Mesothelial cell of epicardium (in vitro differentiated cells): ENCODE measurements around the gene EVC. TPM values are rescaled to one million over a fixed set of nuclear protein-coding genes. Genes with fewer than 3 reads are reported as not detected.
A peak's percentile ranks its signal among the peaks of the same experiment; 100 is the strongest.

Experiments used
- DNase-seq, 2 experiments: peaks; one replicate each; pipeline ENCODE4 v3.0.0; 2021; ENCODE audit warnings: low spot score in 2 of 2; ENCODE audit not compliant: unreplicated experiment in 2 of 2
- H3K27ac Mint-ChIP-seq: 2 replicates; pipeline ENCODE4 v1.8.0; 2021; ENCODE audit warnings: mixed read lengths
- H3K27me3 Mint-ChIP-seq: 2 replicates; pipeline ENCODE4 v1.8.0; 2021; ENCODE audit warnings: low read depth, mixed read lengths
- H3K36me3 Mint-ChIP-seq: 2 replicates; pipeline ENCODE4 v1.8.0; 2021; ENCODE audit warnings: mixed read lengths
- H3K4me1 Mint-ChIP-seq: 2 replicates; pipeline ENCODE4 v1.8.0; 2021; ENCODE audit warnings: mixed read lengths
- H3K4me3 Mint-ChIP-seq: 2 replicates; pipeline ENCODE4 v1.8.0; 2021; ENCODE audit warnings: mild to moderate bottlenecking, moderate library complexity, mixed read lengths
- H3K9me3 Mint-ChIP-seq: 2 replicates; pipeline ENCODE4 v1.8.0; 2021; ENCODE audit warnings: mixed read lengths
- CTCF ChIP-seq: fragments of 200-600 bp; sonication (generic); IDR thresholded peaks from one replicate; pipeline ENCODE4 v1.5.0; 2021; ENCODE audit warnings: antibody characterized with exemption; ENCODE audit not compliant: unreplicated experiment
- total RNA-seq: library from RNA; stranded (reverse); gene quantifications from 3 replicates; pipeline ENCODE4 v1.2.1, GENCODE V29; 2021

Gene EVC
- total RNA-seq, 1 donor from 2014 or later, result 51.4 TPM

DNA sequence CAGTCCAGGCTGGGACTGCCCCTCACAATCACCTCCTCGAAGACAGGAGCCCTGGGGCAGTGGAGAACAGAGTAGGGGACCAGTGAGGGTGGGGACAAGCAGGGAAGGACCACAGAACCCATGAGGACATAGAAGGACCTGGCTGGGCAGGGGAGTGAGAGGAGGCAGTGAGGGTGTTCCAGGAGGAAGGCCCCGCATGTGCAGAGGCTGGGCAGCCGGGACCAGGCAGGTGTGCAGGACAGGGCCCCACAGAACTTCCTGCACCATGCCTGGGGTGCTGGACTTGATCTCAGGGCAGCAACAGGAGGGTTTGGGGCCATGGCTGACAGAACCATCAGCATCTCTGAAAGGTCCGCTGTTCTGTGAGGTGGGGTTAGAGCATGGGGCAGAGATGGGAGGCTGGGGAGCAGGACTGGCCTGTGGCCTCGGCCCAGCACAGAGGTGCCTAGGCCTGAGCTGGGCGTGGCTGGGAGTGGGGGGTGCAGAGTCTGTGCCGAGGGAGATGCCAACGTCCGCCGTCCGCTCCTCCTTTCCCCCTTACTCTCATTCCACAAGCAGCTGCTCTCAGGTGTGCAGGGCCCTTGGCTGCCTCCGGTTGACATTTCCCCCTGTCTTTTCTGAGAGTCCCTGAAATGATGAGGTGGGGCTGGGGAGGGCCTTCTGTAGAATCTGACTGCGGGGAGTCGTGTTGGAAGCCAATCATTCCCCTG, 40.8 kb downstream of the EVC start:
- H3K36me3 Mint-ChIP-seq, result peaks cover 34% of the 10 kb centered on the region
- H3K4me3 Mint-ChIP-seq, result no peak overlapping the region
- TF ChIP-seq CTCF, result no peak
- H3K27ac Mint-ChIP-seq, result no peak overlapping the region
- no peaks in the 10 kb centered on the region for H3K27me3 Mint-ChIP-seq
- no peaks in the 10 kb centered on the region for H3K9me3 Mint-ChIP-seq
- peak in 1 of 2 experiments; percentile 28 for DNase-seq
- H3K4me1 Mint-ChIP-seq, result no peaks in the 10 kb centered on the region

DNA sequence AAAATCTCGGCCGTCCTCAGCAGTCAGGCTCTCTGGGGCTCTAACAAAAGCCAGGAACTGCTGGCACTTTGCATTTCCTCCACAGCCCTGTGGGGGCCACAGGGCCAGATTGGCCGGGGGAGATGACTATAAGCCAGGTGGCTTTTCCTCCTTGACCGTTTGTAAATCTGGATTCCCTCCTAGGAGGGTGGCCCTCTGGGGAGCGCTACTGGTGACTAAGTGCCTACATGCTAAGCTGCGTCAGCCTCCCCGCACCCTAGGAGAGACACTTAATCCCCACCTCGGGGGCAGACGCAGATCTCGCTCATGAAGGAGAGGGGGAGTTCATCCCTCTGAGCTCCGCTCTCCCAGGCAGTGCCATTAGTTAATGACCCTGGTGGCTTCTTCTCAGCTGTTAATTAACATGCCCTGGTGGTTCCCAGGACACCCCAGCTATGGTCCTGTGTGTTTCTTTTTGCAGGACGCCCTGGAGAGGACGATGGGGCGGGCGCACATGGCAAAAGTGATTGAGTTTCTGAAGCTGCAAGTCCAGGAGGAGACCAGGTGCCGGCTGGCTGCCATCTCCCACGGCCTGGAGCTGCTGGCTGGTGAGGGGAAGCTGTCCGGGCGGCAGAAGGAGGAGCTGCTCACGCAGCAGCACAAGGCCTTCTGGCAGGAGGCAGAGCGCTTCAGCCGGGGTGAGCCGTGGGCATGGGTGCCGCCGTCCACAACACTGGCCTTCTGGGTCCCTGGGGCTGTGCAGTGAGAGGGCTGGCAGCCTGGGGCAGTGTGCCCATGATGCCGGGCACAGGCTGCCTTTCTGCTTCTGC, 41.6 kb downstream of the EVC start:
- DNase-seq, result peak in 1 of 2 experiments; percentile 28

DNA sequence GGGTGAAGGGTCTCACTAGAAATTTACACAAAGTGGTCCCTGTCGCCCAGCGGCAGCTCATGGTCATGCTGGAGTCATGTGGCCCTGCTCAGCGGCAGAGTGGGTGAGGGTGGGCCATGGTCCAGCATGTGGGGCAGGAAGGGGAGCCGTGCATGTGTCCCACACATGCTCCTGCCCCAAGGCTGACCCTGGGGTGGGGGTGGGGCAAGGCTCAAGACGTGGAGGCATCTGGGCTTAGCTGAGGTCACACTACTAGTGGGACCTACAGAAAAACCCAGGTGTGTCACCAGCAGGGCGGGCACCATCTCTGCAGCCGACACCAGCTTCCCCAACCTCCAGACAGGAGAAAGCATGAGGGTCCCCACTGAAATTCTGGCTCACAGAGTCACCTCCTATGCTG, 42.4 kb downstream of the EVC start:
- H3K27ac Mint-ChIP-seq, result no peak overlapping the region
- DNase-seq, result peak in 1 of 2 experiments; percentile 29
- no peak overlapping the region for H3K4me3 Mint-ChIP-seq
- no peak for TF ChIP-seq CTCF
- H3K4me1 Mint-ChIP-seq, result no peaks in the 10 kb centered on the region
- no peaks in the 10 kb centered on the region for H3K9me3 Mint-ChIP-seq
- no peaks in the 10 kb centered on the region for H3K27me3 Mint-ChIP-seq
- peaks cover 45% of the 10 kb centered on the region for H3K36me3 Mint-ChIP-seq

More for the DNA sequence above, 41.6 kb downstream of the EVC start:
- H3K36me3 Mint-ChIP-seq, result peaks cover 39% of the 10 kb centered on the region
- TF ChIP-seq CTCF, result no peak
- H3K9me3 Mint-ChIP-seq, result no peaks in the 10 kb centered on the region
- H3K4me1 Mint-ChIP-seq, result no peaks in the 10 kb centered on the region
- no peak overlapping the region for H3K27ac Mint-ChIP-seq
- H3K4me3 Mint-ChIP-seq, result no peak overlapping the region
- no peaks in the 10 kb centered on the region for H3K27me3 Mint-ChIP-seq

- no peak for TF ChIP-seq CTCF
- Mint-ChIP-seq H3K27me3 (no peaks in the 10 kb centered on the region), H3K27ac (no peak overlapping the region), H3K9me3 (no peaks in the 10 kb centered on the region), H3K4me1 (no peaks in the 10 kb centered on the region), H3K4me3 (no peak overlapping the region), H3K36me3 (peaks cover 41% of the 10 kb centered on the region)
- DNase-seq, result peak in 1 of 2 experiments; percentile 32
Measured at GRCh38 chr4:5753766-5754528, 42.9 kb downstream of the EVC start.

DNA sequence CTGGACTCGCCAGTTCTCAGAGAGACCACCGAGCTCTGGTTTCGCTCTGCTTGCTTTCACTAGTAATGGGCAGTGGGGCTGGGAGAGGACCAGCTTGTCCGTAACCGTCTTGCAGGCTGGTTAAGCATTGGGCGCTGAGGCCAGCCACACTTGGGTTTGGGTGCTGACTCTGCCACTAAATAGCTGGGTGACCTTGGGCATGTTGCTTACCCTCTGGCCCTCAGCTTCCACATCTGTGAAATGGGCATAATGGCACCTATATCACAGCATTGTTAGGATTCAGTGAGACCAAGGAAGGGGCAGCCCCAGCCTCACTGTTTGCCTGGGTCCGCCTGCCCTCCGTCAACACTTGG, 43.5 kb downstream of the EVC start:
- Mint-ChIP-seq H3K36me3 (peaks cover 35% of the 10 kb centered on the region), H3K27me3 (no peaks in the 10 kb centered on the region), H3K9me3 (no peaks in the 10 kb centered on the region), H3K27ac (no peak overlapping the region), H3K4me3 (no peak overlapping the region), H3K4me1 (no peaks in the 10 kb centered on the region)
- TF ChIP-seq CTCF, result no peak
- peak in 1 of 2 experiments; percentile 31 for DNase-seq
